ENCODE results near the gene PDK1.

PDK1 gene

GRCh38 chr2:172642301-172643020, 86.6 kb downstream of the PDK1 start:
- DNase-seq (ENCODE audit: low read depth in 2 of 2), result no peak

GRCh38 chr2:172643142-172643541, 87.3 kb downstream of the PDK1 start:
- DNase-seq (ENCODE audit: low read depth in 2 of 2), result peak in 1 of 2 donors; percentile 2

GRCh38 chr2:172647439-172647838, 91.5 kb downstream of the PDK1 start:
- no peak for DNase-seq (ENCODE audit: low read depth in 2 of 2)

- no peak for DNase-seq (ENCODE audit: low read depth in 2 of 2)
Observed at GRCh38 chr2:172655091-172655837, 99.4 kb downstream of the PDK1 start.

GRCh38 chr2:172655838-172656573, 100.1 kb downstream of the PDK1 start:
- no peak for DNase-seq (ENCODE audit: low read depth in 2 of 2)

Data from activated CD4-positive, alpha-beta T cell treated with anti-CD3 and anti-CD28 coated beads for 24 hours (primary cell).